ENCODE data around the gene KLHL17.

KLHL17 gene

DNA sequence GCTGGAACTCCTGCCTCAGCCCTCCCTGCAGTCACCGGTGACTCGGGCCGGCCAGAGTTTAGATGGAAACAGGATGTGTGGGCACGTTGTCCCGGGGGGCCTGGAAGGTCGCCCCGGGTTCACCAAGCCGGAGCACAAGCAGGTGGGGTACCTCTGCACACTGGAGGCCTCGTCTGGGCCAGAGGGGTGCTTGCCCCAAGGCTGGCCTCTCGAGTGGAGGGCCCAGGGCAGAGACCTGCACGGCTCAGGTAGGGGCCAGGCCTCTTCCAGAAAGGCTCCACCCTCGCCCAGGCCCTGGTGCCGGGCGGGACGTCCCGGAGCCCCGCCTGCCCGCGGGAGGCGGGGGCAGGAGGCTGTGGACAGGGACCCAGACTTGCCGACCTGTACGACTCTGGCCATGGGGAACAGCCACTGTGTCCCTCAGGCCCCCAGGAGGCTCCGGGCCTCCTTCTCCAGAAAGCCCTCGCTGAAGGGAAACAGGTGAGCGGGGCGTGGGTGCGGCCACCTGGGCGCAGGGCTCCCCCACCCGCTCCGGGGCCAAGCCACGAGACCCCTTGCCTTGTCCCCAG, 5.8 kb downstream of the KLHL17 start, which contains the start of gene PLEKHN1:
PLEKHN1 (plus strand) TSS at position 348 of the 569 bp plus-strand sequence; CDS start at position 398, 50 bp downstream.
- no peak for TF ChIP-seq ZBTB7A (IDR thresholded peaks at IDR 0.05; ENCODE audit: low read depth)
- TF ChIP-seq TAF1 (IDR thresholded peaks at IDR 0.05; ENCODE audit: low read depth), result 0 out of 2 replicates have a peak, but pooled peaks have one; percentile 7
- TF ChIP-seq EGR1 (IDR thresholded peaks at IDR 0.05), result no peak

DNA sequence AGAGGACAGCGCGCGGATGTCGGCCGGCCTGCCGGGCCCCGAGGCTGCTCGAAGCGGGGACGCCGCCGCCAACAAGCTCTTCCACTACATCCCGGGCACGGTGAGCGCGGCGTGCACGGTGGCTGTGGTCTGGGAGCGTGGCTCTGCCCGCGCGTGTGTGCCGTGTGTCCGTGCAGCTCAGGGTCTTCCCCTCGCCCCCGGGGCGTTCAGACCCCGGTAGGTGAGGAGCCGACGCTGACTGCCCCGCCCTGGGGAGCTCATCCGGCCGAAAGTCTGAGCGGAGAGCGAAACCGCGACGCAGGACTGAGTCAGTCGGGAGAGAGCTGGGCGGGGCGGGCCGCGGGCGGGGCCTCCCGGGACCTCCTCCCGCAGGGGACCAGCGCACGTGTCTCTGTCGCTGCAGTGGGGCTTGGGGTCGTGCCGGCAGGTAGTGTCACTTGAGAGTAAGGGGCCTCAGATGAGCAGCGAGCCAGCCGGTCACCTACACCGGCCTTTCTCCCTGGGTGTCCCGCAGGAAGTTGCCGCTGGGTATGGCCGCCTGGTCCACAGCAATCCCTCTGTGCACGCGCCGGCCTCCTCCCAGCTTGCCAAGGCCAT, 6.4 kb downstream of the KLHL17 start:
- TF ChIP-seq EGR1 (IDR thresholded peaks at IDR 0.05), result no peak
- TF ChIP-seq ZBTB7A (IDR thresholded peaks at IDR 0.05; ENCODE audit: low read depth), result peak; percentile 50; the same call in 1 of the 2 replicates
- TF ChIP-seq USF1 (IDR thresholded peaks at IDR 0.05), result peak; percentile 54; the same call in 1 of the 2 replicates
- TF ChIP-seq, protein P1, sequence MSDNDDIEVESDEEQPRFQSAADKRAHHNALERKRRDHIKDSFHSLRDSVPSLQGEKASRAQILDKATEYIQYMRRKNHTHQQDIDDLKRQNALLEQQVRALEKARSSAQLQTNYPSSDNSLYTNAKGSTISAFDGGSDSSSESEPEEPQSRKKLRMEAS (IDR thresholded peaks at IDR 0.05), result peak; percentile 71; the same call in 1 of the 2 replicates

DNA sequence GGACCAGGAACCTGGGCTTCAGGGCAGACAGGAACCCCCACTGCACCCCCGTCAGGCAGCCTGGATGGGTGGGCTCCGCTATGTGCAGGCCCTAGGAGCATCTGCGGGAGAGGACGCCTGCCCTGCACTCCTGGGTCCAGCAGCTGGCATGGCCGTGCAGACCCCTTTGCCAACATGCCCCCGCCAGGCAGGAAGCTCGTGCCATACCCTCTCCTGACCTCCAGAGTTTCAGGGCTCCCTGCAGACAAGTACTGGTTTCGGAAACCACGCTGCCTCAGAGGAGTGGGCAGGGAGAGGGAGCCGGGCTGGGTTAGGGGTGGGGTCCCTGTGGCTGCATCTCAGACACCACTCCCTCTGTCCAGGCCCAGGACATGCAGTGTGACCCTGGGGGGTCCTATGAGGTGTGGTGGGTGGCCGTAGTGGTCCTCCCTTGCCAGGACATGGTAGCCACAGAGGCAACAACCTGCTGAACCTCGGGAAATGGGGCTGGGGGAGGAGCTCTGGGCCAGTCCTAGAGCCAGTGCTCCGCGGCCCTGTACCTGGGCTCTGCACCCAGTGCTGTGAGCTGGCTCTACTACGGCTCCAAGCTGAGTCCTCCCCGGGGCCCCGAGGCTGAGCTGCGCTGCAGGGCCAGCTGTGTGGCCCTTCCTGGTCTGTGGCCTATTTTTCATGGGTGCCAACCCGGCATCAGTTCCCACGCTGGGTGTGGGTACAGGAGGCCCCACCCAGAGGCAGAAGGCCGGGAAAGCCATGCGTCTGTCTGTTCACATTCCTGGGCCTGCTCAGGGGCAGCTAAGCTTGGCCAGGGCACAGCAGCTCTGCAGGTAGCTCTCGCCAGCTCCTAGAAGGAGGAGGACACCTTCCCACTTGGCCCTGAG, 7.3 kb downstream of the KLHL17 start:
- no peak for TF ChIP-seq YY1 (IDR thresholded peaks at IDR 0.05; ENCODE audit: low read depth)
- TF ChIP-seq TAF1 (IDR thresholded peaks at IDR 0.05; ENCODE audit: low read depth), result no peak
- no peak for TF ChIP-seq CEBPB (IDR thresholded peaks at IDR 0.05)
- no peak for TF ChIP-seq EGR1 (IDR thresholded peaks at IDR 0.05)
- TF ChIP-seq RAD21 (IDR thresholded peaks at IDR 0.05; ENCODE audit: low read depth), result no peak
- 0 out of 2 replicates have a peak, but pooled peaks have one; percentile 25 for TF ChIP-seq NFIC (IDR thresholded peaks at IDR 0.05)
- TF ChIP-seq, protein P1 (IDR thresholded peaks at IDR 0.05), result no peak
- TF ChIP-seq TEAD4 (IDR thresholded peaks at IDR 0.05), result peak; percentile 29; the same call in 1 of the 2 replicates

GRCh38 chr1:969260-969855, 9.0 kb downstream of the KLHL17 start:
- TF ChIP-seq REST (IDR thresholded peaks at IDR 0.05; ENCODE audit: low read depth), result no peak
- no peak for TF ChIP-seq EP300 (IDR thresholded peaks at IDR 0.05; ENCODE audit: borderline replicate concordance)
- no peak for TF ChIP-seq CREB1 (IDR thresholded peaks at IDR 0.05; ENCODE audit: low read depth)
- TF ChIP-seq NFIC (IDR thresholded peaks at IDR 0.05), result no peak
- TF ChIP-seq TCF12 (IDR thresholded peaks at IDR 0.05; ENCODE audit: low read depth), result no peak
- no peak for TF ChIP-seq YY1 (IDR thresholded peaks at IDR 0.05; ENCODE audit: low read depth)
- TF ChIP-seq, protein P1 (IDR thresholded peaks at IDR 0.05), result no peak
- no peak for TF ChIP-seq TEAD4 (IDR thresholded peaks at IDR 0.05)
- no peak for TF ChIP-seq FOXM1 (IDR thresholded peaks at IDR 0.05; ENCODE audit: borderline replicate concordance, low read depth)
- no peak for TF ChIP-seq CEBPB (IDR thresholded peaks at IDR 0.05)
- TF ChIP-seq USF1 (IDR thresholded peaks at IDR 0.05), result no peak
- TF ChIP-seq EGR1 (IDR thresholded peaks at IDR 0.05), result no peak
- no peak for TF ChIP-seq TAF1 (IDR thresholded peaks at IDR 0.05; ENCODE audit: low read depth)
- TF ChIP-seq ZBTB7A (IDR thresholded peaks at IDR 0.05; ENCODE audit: low read depth), result no peak
- no peak for TF ChIP-seq RAD21 (IDR thresholded peaks at IDR 0.05; ENCODE audit: low read depth)

GRCh38 chr1:970242-970972, 10.0 kb downstream of the KLHL17 start:
- TF ChIP-seq CEBPB (IDR thresholded peaks at IDR 0.05) (no peak), FOXM1 (IDR thresholded peaks at IDR 0.05; ENCODE audit: borderline replicate concordance, low read depth) (no peak), EGR1 (IDR thresholded peaks at IDR 0.05) (no peak), CREB1 (IDR thresholded peaks at IDR 0.05; ENCODE audit: low read depth) (no peak), NFIC (IDR thresholded peaks at IDR 0.05) (no peak)
- TF ChIP-seq, protein P1 (IDR thresholded peaks at IDR 0.05), result no peak

Measured in Ishikawa (cell line).